ENCODE data around the gene GLS2. TPM values are rescaled to one million over a fixed set of nuclear protein-coding genes. Genes with fewer than 3 reads are reported as not detected.

Gene GLS2
- total and polyA plus RNA-seq, 10 of the 15 experiments (the other 5 are each of a cell fraction or from before 2014, with no cell fraction given): 0.64 to 6.4 (median 3.3) TPM

DNA sequence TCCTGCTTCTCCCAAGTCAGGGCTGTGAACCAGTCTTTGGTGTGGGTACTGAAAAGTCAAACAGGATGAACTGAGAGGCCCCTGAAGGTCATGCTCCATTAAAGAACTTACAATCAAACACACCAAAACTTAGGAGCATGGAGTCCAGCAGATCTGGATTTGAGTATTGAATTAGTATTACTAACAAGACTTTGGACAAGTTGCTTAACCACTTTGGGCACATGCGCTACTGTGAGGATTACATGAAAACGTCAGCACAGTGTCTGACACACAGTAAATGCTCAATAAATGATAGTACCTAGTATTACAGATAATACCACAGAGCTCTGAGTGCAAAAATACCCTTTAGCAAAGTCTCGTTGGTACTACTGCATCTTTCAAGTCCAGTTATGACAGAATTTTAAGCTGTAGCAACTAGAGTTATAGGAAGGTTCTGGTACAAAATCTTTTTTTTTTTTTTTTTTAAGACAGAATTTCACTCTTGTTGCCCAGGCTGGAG, 62.0 kb downstream of the GLS2 start:
- ATAC-seq (no peak), DNase-seq (ENCODE audit: low read depth, low spot score) (no peak), FAIRE-seq (no peak)
- no TSS peak for BruUV-seq (replicated peaks)
- H3K36me3 ChIP-seq (ENCODE audit: control insufficient read depth in 2 of 2, insufficient read depth in 2 of 2, low read length in 1 of 2): peaks cover 18 to 24% of the 10 kb centered on the region in 2 experiments; a peak in 3 of 4 replicates
- no peak overlapping the region for H3K4me2 ChIP-seq (ENCODE audit: control insufficient read depth, insufficient read depth)
- H3K9me3 ChIP-seq (replicated peaks; ENCODE audit: control insufficient read depth, insufficient read depth, low read length): no peaks in the 10 kb centered on the region
- SMC1A ChIA-PET (ENCODE audit: uncharacterized antibody, unreplicated experiment): interaction anchor here (0.9 kb wide), 1 partner anchor 12 kb away, joined by 3 read pairs; no protein-coding TSS in a partner anchor
- TF ChIP-seq NBN (IDR thresholded peaks at IDR 0.05): no peak
- TF ChIP-seq RBBP5 (conservative IDR thresholded peaks at IDR 0.05): no peak
- no peak for TF ChIP-seq EGR1 (IDR thresholded peaks at IDR 0.05; ENCODE audit: borderline replicate concordance in 1 of 2, low read depth in 2 of 2, low read length in 2 of 2)
- no peak for TF ChIP-seq CEBPB (IDR thresholded peaks at IDR 0.05; ENCODE audit: borderline replicate concordance in 1 of 2, low read depth in 2 of 2, low read length in 2 of 2)
- no peak for TF ChIP-seq YBX1 (IDR thresholded peaks at IDR 0.05)
- no peak for TF ChIP-seq PAX5 (IDR thresholded peaks at IDR 0.05; ENCODE audit: borderline replicate concordance, low read depth, low read length)
- TF ChIP-seq ZNF274 (IDR thresholded peaks at IDR 0.05; ENCODE audit: insufficient read depth, insufficient read length): no peak
- TF ChIP-seq DPF2 (IDR thresholded peaks at IDR 0.05): no peak
- no peak for TF ChIP-seq ZBTB11 (CRISPR knock-in tag; IDR thresholded peaks at IDR 0.05)
- TF ChIP-seq SMC3 (IDR thresholded peaks at IDR 0.05; ENCODE audit: borderline replicate concordance, low read length): no peak
- TF ChIP-seq, protein P1, sequence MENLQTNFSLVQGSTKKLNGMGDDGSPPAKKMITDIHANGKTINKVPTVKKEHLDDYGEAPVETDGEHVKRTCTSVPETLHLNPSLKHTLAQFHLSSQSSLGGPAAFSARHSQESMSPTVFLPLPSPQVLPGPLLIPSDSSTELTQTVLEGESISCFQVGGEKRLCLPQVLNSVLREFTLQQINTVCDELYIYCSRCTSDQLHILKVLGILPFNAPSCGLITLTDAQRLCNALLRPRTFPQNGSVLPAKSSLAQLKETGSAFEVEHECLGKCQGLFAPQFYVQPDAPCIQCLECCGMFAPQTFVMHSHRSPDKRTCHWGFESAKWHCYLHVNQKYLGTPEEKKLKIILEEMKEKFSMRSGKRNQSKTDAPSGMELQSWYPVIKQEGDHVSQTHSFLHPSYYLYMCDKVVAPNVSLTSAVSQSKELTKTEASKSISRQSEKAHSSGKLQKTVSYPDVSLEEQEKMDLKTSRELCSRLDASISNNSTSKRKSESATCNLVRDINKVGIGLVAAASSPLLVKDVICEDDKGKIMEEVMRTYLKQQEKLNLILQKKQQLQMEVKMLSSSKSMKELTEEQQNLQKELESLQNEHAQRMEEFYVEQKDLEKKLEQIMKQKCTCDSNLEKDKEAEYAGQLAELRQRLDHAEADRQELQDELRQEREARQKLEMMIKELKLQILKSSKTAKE (IDR thresholded peaks at IDR 0.05; ENCODE audit: low read depth, poor library complexity, severe bottlenecking): no peak
- no peak for TF ChIP-seq KDM1A (IDR thresholded peaks at IDR 0.05; ENCODE audit: borderline replicate concordance)
- TF ChIP-seq EZH2 (IDR thresholded peaks at IDR 0.05; ENCODE audit: borderline replicate concordance, control insufficient read depth, low read depth, low read length): no peak
- intact Hi-C loops (cut with micrococcal nuclease; ENCODE audit: unreplicated experiment) (no loop called here), in situ Hi-C loops (cut with MboI) (no loop called here)
- H3K27ac ChIP-seq (ENCODE audit: control insufficient read depth, insufficient read depth): no peak overlapping the region
- no peaks in the 10 kb centered on the region for H3K4me1 ChIP-seq (ENCODE audit: control insufficient read depth, insufficient read depth, low read length)
- RAD21 ChIA-PET (ENCODE audit: unreplicated experiment): no interaction called here
- CTCF ChIA-PET: no interaction called here
- no peaks in the 10 kb centered on the region for H3K79me2 ChIP-seq (ENCODE audit: control insufficient read depth, insufficient read depth, low read length)
- POLR2A ChIA-PET: interaction anchor here (0.6 kb wide), 1 partner anchor 116 kb away, joined by 3 read pairs; no protein-coding TSS in a partner anchor
- WGBS (ENCODE audit: insufficient coverage, insufficient replicate concordance, low lambda C conversion rate, missing lambda C conversion rate): 41% methylated on average over 3 of the region's 3 CpGs
- H3K4me3 ChIP-seq: no peak overlapping the region
- no peaks in the 10 kb centered on the region for H3K27me3 ChIP-seq (replicated peaks in 1 of 2; ENCODE audit: control insufficient read depth in 2 of 2, insufficient read depth in 2 of 2, low read length in 1 of 2)
- H3K9ac ChIP-seq (ENCODE audit: control insufficient read depth, insufficient read depth, low read length): no peak overlapping the region
- no peaks in the 10 kb centered on the region for H4K20me1 ChIP-seq (ENCODE audit: control insufficient read depth, insufficient read depth)
- H2AFZ ChIP-seq (ENCODE audit: control insufficient read depth, low read depth, low read length): no peak overlapping the region

All from GM12878 (cell line).